KMS-11 (cell line): Measurements from ENCODE around the gene NRCAM.
A peak's percentile ranks its signal among the peaks of the same experiment; 100 is the strongest.

Source experiments
- H2AFZ ChIP-seq: fragments of 200-600 bp; sonication (generic); 2 replicates; pipeline ENCODE4 v1.6.1; 2016; ENCODE audit warnings: antibody characterized with exemption, mixed run types, low read depth
- H3K27ac ChIP-seq: fragments of 200-600 bp; sonication (generic); 2 replicates; pipeline ENCODE4 v1.6.1; 2016; ENCODE audit warnings: mild to moderate bottlenecking, mixed run types
- H3K27me3 ChIP-seq: fragments of 200-600 bp; sonication (generic); 2 replicates; pipeline ENCODE4 v1.6.1; 2017; ENCODE audit warnings: mild to moderate bottlenecking, low read depth, mixed run types, moderate library complexity; ENCODE audit not compliant: insufficient read depth
- H3K36me3 ChIP-seq: fragments of 200-600 bp; sonication (generic); 2 replicates; pipeline ENCODE4 v1.6.1; 2017; ENCODE audit warnings: mild to moderate bottlenecking, mixed run types; ENCODE audit not compliant: insufficient read depth
- H3K4me1 ChIP-seq: fragments of 200-600 bp; sonication (generic); 2 replicates; pipeline ENCODE4 v1.6.1; 2016; ENCODE audit warnings: mild to moderate bottlenecking, low read depth, mixed run types; ENCODE audit not compliant: poor library complexity, severe bottlenecking
- H3K4me2 ChIP-seq: fragments of 200-600 bp; sonication (generic); 2 replicates; pipeline ENCODE4 v1.7.0; 2016; ENCODE audit warnings: mild to moderate bottlenecking, mixed run types
- H3K4me3 ChIP-seq: fragments of 200-600 bp; sonication (generic); IDR thresholded peaks from 2 replicates; pipeline ENCODE4 v1.6.1; 2017; ENCODE audit warnings: low read depth, low read length, mixed read lengths; ENCODE audit not compliant: insufficient read depth
- H3K79me2 ChIP-seq: fragments of 200-600 bp; sonication (generic); 2 replicates; pipeline ENCODE4 v1.6.1; 2016; ENCODE audit warnings: low read depth, mixed run types; ENCODE audit not compliant: insufficient read depth
- H3K9ac ChIP-seq: fragments of 200-600 bp; sonication (generic); 2 replicates; pipeline ENCODE4 v1.6.1; 2016; ENCODE audit warnings: mild to moderate bottlenecking, mixed run types
- H4K20me1 ChIP-seq: fragments of 200-600 bp; sonication (generic); 2 replicates; pipeline ENCODE4 v1.6.1; 2016; ENCODE audit warnings: mild to moderate bottlenecking, mixed run types; ENCODE audit not compliant: insufficient read depth
- TF ChIP-seq, protein P1 (sequence below): fragments of 200-600 bp; sonication (generic); conservative IDR thresholded peaks from 2 replicates; pipeline ENCODE4 v1.6.1; 2017; ENCODE audit warnings: low read depth, mild to moderate bottlenecking, antibody characterized with exemption, low read length, moderate library complexity, mixed read lengths

The NRCAM gene

DNA sequence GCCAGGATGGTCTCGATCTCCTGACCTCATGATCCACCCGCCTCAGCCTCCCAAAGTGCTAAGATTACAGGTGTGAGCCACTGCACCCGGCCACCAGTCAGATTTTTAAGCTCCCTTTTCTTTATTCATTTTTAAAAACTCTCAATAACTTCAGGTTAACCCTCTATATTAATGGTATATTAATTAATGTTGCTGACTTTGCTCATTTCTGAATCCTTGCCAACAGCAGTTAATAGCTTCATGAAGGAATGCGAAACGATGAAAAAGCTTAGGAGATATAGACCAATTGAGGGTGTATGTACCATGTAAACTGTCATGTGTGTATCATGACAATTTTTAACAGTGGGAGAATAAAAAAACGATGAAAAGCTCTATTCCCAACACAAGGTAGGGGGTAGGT lies 42.2 kb upstream of the NRCAM start:
- Histone ChIP-seq H4K20me1 (no peaks in the 10 kb centered on the region), H3K9ac (no peak overlapping the region), H2AFZ (no peak overlapping the region), H3K27ac (no peak overlapping the region), H3K4me3 (no peak overlapping the region), H3K79me2 (no peaks in the 10 kb centered on the region), H3K36me3 (no peaks in the 10 kb centered on the region), H3K4me1 (peaks cover 29% of the 10 kb centered on the region), H3K4me2 (no peak overlapping the region), H3K27me3 (no peaks in the 10 kb centered on the region)
- TF ChIP-seq, protein P1, sequence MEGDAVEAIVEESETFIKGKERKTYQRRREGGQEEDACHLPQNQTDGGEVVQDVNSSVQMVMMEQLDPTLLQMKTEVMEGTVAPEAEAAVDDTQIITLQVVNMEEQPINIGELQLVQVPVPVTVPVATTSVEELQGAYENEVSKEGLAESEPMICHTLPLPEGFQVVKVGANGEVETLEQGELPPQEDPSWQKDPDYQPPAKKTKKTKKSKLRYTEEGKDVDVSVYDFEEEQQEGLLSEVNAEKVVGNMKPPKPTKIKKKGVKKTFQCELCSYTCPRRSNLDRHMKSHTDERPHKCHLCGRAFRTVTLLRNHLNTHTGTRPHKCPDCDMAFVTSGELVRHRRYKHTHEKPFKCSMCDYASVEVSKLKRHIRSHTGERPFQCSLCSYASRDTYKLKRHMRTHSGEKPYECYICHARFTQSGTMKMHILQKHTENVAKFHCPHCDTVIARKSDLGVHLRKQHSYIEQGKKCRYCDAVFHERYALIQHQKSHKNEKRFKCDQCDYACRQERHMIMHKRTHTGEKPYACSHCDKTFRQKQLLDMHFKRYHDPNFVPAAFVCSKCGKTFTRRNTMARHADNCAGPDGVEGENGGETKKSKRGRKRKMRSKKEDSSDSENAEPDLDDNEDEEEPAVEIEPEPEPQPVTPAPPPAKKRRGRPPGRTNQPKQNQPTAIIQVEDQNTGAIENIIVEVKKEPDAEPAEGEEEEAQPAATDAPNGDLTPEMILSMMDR: no peak

DNA sequence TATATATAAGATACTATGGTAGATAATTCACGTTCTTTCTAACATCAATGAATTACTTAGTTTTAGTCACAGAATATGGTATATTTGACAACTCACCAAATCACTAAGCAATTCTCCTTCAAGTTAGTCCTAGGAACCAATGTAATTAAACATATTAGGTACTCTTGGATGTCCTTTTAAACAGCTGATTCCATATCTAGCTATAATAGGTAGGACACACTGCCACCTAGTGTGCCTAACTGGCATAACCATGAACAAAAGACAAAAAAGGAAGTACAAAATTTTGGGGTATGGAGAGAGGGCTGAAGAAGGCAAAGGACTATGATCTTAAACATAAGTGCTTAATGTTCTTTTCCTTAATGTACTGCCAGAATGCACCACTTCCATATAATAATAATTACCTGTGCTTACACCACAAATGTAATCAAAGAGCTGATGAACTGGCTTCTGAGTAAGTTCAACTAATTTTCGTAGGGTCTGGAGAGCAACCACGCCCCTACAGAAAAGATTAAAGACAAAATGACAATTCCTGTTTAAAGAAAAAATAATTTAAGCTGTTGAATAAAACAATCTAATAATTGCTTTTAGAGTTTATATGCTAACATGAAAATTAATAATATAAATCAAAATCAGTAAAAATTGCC lies 41.0 kb upstream of the NRCAM start:
- H2AFZ ChIP-seq: no peak overlapping the region
- no peak overlapping the region for H3K4me3 ChIP-seq
- no peaks in the 10 kb centered on the region for H4K20me1 ChIP-seq
- no peaks in the 10 kb centered on the region for H3K36me3 ChIP-seq
- no peaks in the 10 kb centered on the region for H3K27me3 ChIP-seq
- H3K4me1 ChIP-seq: peaks cover 41% of the 10 kb centered on the region
- no peaks in the 10 kb centered on the region for H3K79me2 ChIP-seq
- H3K27ac ChIP-seq: no peak overlapping the region
- TF ChIP-seq, protein P1: peak; percentile 94
- no peak overlapping the region for H3K4me2 ChIP-seq
- no peak overlapping the region for H3K9ac ChIP-seq

DNA sequence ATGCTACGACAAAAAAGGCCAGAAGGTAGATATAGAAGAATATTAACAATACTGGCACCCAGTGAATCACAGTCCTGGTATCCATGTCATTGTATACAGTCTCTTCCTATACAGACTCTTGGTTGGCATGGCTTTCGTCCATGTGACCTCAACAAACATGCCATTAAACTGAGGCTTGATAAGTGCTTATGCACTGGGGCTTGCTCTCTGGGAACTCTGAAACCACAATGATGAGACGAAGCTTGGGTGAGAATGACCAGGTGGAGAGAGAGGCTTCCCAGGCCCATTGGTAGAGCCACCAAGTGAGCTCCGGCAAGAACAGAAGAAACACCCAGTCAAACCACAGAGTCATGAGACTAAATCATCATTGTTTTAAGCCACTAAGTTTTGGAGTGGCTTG lies 36.5 kb upstream of the NRCAM start:
- Histone ChIP-seq H3K27ac (peak overlapping the region; percentile 80), H3K4me2 (peak overlapping the region; percentile 41), H3K4me3 (no peak overlapping the region), H4K20me1 (no peaks in the 10 kb centered on the region), H3K79me2 (no peaks in the 10 kb centered on the region), H3K4me1 (peaks cover 51% of the 10 kb centered on the region), H3K27me3 (no peaks in the 10 kb centered on the region), H3K9ac (peak overlapping the region; percentile 26; the same call in 1 of the 2 replicates), H2AFZ (no peak overlapping the region), H3K36me3 (no peaks in the 10 kb centered on the region)
- TF ChIP-seq, protein P1: no peak

DNA sequence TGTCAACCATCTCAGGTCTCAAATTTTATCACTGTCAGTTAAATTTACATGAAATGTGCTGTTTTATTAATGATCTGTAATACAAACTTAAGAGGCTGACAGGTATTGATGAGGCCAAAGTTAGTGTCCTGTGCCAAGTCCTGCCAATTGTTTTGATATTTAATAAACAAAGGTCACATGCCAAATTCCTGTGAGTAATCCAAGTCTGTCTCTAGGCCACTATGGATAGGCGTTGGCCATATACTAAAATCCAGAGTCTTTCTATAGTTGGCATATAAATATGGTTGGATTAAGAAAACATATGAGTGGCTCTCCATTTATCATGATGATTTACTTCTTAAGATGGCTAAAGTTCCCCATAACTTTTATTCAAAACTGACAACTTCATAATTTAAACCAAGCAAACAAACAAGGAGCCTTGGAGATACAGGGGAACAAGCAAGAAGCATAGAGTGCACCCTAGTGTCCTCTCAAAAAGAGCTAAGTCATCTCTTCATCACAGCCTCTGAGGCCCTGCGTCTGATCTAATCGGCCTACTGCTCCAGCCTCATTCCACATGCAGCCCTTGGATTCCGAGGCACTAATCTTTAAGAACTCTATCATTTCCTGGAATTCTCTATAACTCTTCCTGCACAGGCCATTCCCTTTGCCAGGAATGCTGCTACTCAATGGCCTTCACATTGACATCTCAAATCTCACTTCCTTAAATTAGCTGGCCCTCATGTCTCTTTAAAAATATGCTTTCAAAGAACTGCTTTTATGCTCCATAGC lies 32.7 kb upstream of the NRCAM start:
- H2AFZ ChIP-seq: no peak overlapping the region
- H3K36me3 ChIP-seq: no peaks in the 10 kb centered on the region
- H3K79me2 ChIP-seq: no peaks in the 10 kb centered on the region
- no peaks in the 10 kb centered on the region for H3K27me3 ChIP-seq
- H4K20me1 ChIP-seq: no peaks in the 10 kb centered on the region
- H3K9ac ChIP-seq: no peak overlapping the region
- TF ChIP-seq, protein P1: no peak
- no peak overlapping the region for H3K4me3 ChIP-seq
- H3K4me1 ChIP-seq: peaks cover 27% of the 10 kb centered on the region
- no peak overlapping the region for H3K4me2 ChIP-seq
- H3K27ac ChIP-seq: no peak overlapping the region
